K562 (cell line): Measurements from ENCODE around the gene SLC66A2. TPM values are rescaled to one million over a fixed set of nuclear protein-coding genes. Genes with fewer than 3 reads are reported as not detected.

Experiments
- ATAC-seq: fragments of 200-7000 bp; cut with Tn5 transposase; 3 replicates; pipeline ENCODE4 v1.9.1; 2020; ENCODE audit warnings: moderate library complexity
- BruUV-seq: library from RNA; stranded (reverse); fragments of 400-500 nt; replicated peaks from 2 replicates; lab custom pipeline; 2021; lab: Mats Ljungman, UMichigan
- CTCF ChIA-PET: fragments of 300-600 bp; formaldehyde crosslinking; extraction: SDS; loops from one replicate; lab custom pipeline; 2021; ENCODE audit warnings: low intra/inter-chr PET ratio; lab: Yijun Ruan, JAX
- POLR2A ChIA-PET: fragments of 300-600, 350-650 bp; sonication (Branson Sonifier 250); formaldehyde crosslinking; extraction: SDS; loops from one replicate; lab custom pipeline; 2021; ENCODE audit warnings: antibody characterized with exemption, inconsistent platforms; lab: Yijun Ruan, JAX
- DNase-seq, 4 experiments: peaks; one replicate each; pipeline versions ENCODE4 v3.0.0 to v3.0.0-alpha.2; 2011 to 2018; ENCODE audit warnings: low spot score in 3 of 4, mixed read lengths in 3 of 4; ENCODE audit errors: extremely low read depth in 1 of 4
- FAIRE-seq: peaks from 2 replicates; lab custom pipeline; 2011; peaks lifted over from hg19 to GRCh38; lab: Jason Lieb, UNC
- H2AFZ ChIP-seq: 2 replicates; pipeline ENCODE4 v1.6.0; 2011; ENCODE audit warnings: low read depth, low read length, control low read depth, inconsistent platforms
- H3K27ac ChIP-seq: fragments of 200-600 bp; 3 replicates; pipeline ENCODE4 v1.8.0; 2011; ENCODE audit warnings: low read depth, mild to moderate bottlenecking, control low read depth, inconsistent platforms, low read length, moderate library complexity, mixed read lengths; ENCODE audit errors: extremely low read depth
- H3K27me3 ChIP-seq, 2 experiments: fragments of 300-600 bp in 1 of 2; 2 replicates in 1 of 2; 3 replicates in 1 of 2; pipeline versions ENCODE4 v1.6.0 to v1.8.0; 2011; ENCODE audit warnings: inconsistent platforms in 2 of 2, low read length in 2 of 2, mild to moderate bottlenecking in 1 of 2, mixed read lengths in 1 of 2, moderate library complexity in 1 of 2; ENCODE audit not compliant: control insufficient read depth in 2 of 2, insufficient read depth in 2 of 2
- H3K36me3 ChIP-seq: fragments of 300-600 bp; 3 replicates; pipeline ENCODE4 v1.8.0; 2011; ENCODE audit warnings: mild to moderate bottlenecking, low read length, inconsistent platforms; ENCODE audit not compliant: control insufficient read depth, insufficient read depth
- H3K4me1 ChIP-seq, 2 experiments: fragments of 200-600 bp in 1 of 2; replicated peaks in 1 of 2; 2 replicates in 1 of 2; 3 replicates in 1 of 2; pipeline versions ENCODE4 v1.5.1 to v1.8.0; 2011; ENCODE audit warnings: inconsistent platforms in 2 of 2, low read length in 2 of 2, mild to moderate bottlenecking in 1 of 2, mixed read lengths in 1 of 2, moderate library complexity in 1 of 2; ENCODE audit not compliant: control insufficient read depth in 2 of 2, insufficient read depth in 2 of 2
- H3K4me2 ChIP-seq: 2 replicates; pipeline ENCODE4 v1.6.1; 2011; ENCODE audit warnings: low read length, control low read depth, inconsistent platforms, mixed read lengths; ENCODE audit not compliant: insufficient read depth
- H3K4me3 ChIP-seq: fragments of 200-600 bp; sonication (generic), shearing (Covaris generic); 2 replicates; pipeline ENCODE4 v1.5.1; 2016; ENCODE audit warnings: control low read depth, inconsistent platforms
- H3K79me2 ChIP-seq: fragments of 200-600 bp; 3 replicates; pipeline ENCODE4 v1.8.0; 2011; ENCODE audit warnings: low read length, inconsistent platforms; ENCODE audit not compliant: control insufficient read depth, insufficient read depth
- H3K9ac ChIP-seq, 2 experiments: 2 replicates each; pipeline versions ENCODE4 v1.6.0 to v1.6.1; 2011; ENCODE audit warnings: low read depth in 2 of 2, low read length in 2 of 2, control low read depth in 1 of 2, inconsistent platforms in 1 of 2, mild to moderate bottlenecking in 1 of 2, mixed read lengths in 1 of 2; ENCODE audit not compliant: insufficient read depth in 1 of 2
- H3K9me1 ChIP-seq: one replicate; pipeline ENCODE4 v1.6.0; 2011; ENCODE audit warnings: inconsistent platforms, mild to moderate bottlenecking, low read length, moderate library complexity; ENCODE audit not compliant: control insufficient read depth, insufficient read depth
- H3K9me3 ChIP-seq: replicated peaks from 2 replicates; pipeline ENCODE4 v1.5.1; 2011; ENCODE audit warnings: low read depth, low read length, inconsistent platforms; ENCODE audit not compliant: control insufficient read depth, insufficient read depth
- H4K20me1 ChIP-seq: replicated peaks from 2 replicates; pipeline ENCODE4 v1.6.1; 2011; ENCODE audit warnings: low read length, inconsistent platforms, mixed read lengths; ENCODE audit not compliant: control insufficient read depth, insufficient read depth
- NFIC ChIP-seq: fragments of 450-650 bp; IDR thresholded peaks from 2 replicates; pipeline ENCODE4 v1.6.1; 2017; ENCODE audit warnings: mild to moderate bottlenecking, inconsistent platforms
- WGBS: fragments of 100-300 bp; shearing (Covaris generic); methylation state at CpG from one replicate; pipeline ENCODE4 v1.1.6; 2016; ENCODE audit warnings: low coverage, mixed read lengths; ENCODE audit not compliant: insufficient coverage; ENCODE audit errors: missing lambda C conversion rate; 5-methylcytosine and 5-hydroxymethylcytosine counted together
- in situ Hi-C: fragments of 300-500 bp; cut with MboI; formaldehyde crosslinking; loops from 4 replicates; pipeline ENCODE4 v1.15.0; 2018; ENCODE audit warnings: inconsistent platforms, mixed read lengths
- intact Hi-C: fragments of 100-400 bp; cut with micrococcal nuclease; formaldehyde crosslinking; loops from 2 replicates; pipeline ENCODE4 v1.14.2; 2022
- polyA plus RNA-seq, 8 experiments: library from polyadenylated mRNA; depleted of rRNA in 4 of 8; stranded (reverse) in 5 of 8; unstranded in 3 of 8; fragments of >200 nt; fragmentation: Nextera tagmentation in 2 of 8; fragmentation: Illumina TruSeq in 1 of 8; extraction: Ambion mirVana in 2 of 8; extraction: Trizol in 1 of 8; gene quantifications; 2 replicates each; pipeline versions ENCODE4 v1.2.1 to v1.2.3, GENCODE V29; 2011 to 2014; ENCODE audit warnings: inconsistent platforms in 1 of 8, missing spikeins in 1 of 8
- total RNA-seq, 7 experiments: library from RNA; depleted of rRNA in 6 of 7; stranded (reverse); fragments of >200 nt in 6 of 7; fragmentation: Illumina TruSeq in 2 of 7; extraction: Trizol in 2 of 7; gene quantifications; 2 replicates each; pipeline versions ENCODE4 v1.2.1 to v1.2.3, GENCODE V29; 2011 to 2021; ENCODE audit warnings: low replicate concordance in 1 of 7
- TF ChIP-seq, protein P1 (sequence below): sonication (generic); formaldehyde crosslinking; IDR thresholded peaks from 2 replicates; pipeline ENCODE4 v1.9.0; 2022; ENCODE audit warnings: mild to moderate bottlenecking, missing genetic modification reagents
- TF ChIP-seq, protein P2 (sequence below), 2 experiments: IDR thresholded peaks; 2 replicates each; pipeline ENCODE4 v1.6.1; 2011; ENCODE audit warnings: borderline replicate concordance in 1 of 2, control low read depth in 1 of 2, low read depth in 1 of 2, low read length in 1 of 2, mild to moderate bottlenecking in 1 of 2, mixed read lengths in 1 of 2, moderate library complexity in 1 of 2; ENCODE audit not compliant: insufficient read depth in 1 of 2, insufficient read length in 1 of 2, poor library complexity in 1 of 2, severe bottlenecking in 1 of 2; ENCODE audit errors: extremely low read depth in 1 of 2

Gene SLC66A2
- total and polyA plus RNA-seq, 9 of the 15 experiments (the other 6 are each of a cell fraction or from before 2014, with no cell fraction given) = 0.25 to 17.5 (median 5.6) TPM

DNA sequence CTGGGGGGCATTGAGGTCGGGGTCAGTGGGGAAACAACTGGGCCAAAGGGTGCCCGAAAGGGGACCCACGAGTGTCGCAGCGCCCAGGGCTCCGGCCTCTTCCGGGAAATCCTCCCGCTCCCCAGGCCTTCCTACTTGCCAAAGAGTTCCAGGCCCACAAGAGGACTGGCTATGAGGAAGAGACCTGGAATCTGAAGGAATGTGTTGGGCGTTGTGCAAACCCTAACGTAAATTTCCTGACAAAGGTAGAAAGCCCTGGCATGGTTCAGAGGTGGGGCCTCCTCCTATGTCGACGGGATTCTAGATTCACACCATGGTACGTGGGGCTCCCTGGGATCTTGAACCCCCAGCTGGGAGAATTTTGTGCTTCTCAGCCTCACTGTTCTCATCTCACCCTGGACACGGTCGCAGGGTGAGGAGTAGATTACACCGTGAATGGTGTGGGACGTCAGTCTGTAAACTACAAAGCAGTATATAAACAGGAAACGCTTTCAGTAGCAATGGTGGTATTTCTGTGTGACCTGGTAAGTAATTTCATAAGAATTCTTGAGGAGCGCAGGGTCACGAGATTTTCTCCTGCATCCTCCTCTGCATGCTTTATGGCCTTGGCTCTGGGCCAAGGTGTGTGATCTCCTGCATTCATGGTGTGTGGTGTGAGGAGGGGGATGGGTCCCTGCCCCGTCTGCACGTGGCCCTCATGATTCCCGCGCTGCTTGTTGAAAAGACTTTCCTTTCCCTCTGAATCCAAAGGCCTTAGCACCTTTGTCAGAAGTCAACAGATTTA lies 13.9 kb upstream of the SLC66A2 start:
- ATAC-seq = no peak
- in situ Hi-C loops (no loop called here), intact Hi-C loops (no loop called here)
- no peaks in the 10 kb centered on the region for H3K27me3 ChIP-seq
- CTCF ChIA-PET = no interaction called here
- H4K20me1 ChIP-seq = no peaks in the 10 kb centered on the region
- peaks cover 8% of the 10 kb centered on the region; the same call in 1 of the 3 replicates for H3K36me3 ChIP-seq
- H2AFZ ChIP-seq = no peak overlapping the region
- H3K9ac ChIP-seq = no peak overlapping the region
- TF ChIP-seq, protein P1, sequence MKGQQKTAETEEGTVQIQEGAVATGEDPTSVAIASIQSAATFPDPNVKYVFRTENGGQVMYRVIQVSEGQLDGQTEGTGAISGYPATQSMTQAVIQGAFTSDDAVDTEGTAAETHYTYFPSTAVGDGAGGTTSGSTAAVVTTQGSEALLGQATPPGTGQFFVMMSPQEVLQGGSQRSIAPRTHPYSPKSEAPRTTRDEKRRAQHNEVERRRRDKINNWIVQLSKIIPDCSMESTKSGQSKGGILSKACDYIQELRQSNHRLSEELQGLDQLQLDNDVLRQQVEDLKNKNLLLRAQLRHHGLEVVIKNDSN (CRISPR knock-in tag) = no peak
- TF ChIP-seq NFIC = peak; percentile 92
- TF ChIP-seq, protein P2, sequence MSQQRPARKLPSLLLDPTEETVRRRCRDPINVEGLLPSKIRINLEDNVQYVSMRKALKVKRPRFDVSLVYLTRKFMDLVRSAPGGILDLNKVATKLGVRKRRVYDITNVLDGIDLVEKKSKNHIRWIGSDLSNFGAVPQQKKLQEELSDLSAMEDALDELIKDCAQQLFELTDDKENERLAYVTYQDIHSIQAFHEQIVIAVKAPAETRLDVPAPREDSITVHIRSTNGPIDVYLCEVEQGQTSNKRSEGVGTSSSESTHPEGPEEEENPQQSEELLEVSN (IDR thresholded peaks at IDR 0.05; ENCODE audit: borderline replicate concordance in 1 of 2, extremely low read depth in 1 of 2, insufficient read depth in 1 of 2, insufficient read length in 1 of 2, low read depth in 1 of 2, low read length in 1 of 2, poor library complexity in 1 of 2, severe bottlenecking in 1 of 2) = peak; percentile 24 to 62
- H3K79me2 ChIP-seq = no peaks in the 10 kb centered on the region
- no peak overlapping the region for H3K27ac ChIP-seq
- FAIRE-seq = no peak
- no peak overlapping the region for H3K4me3 ChIP-seq
- H3K4me2 ChIP-seq = no peak overlapping the region
- 72% methylated on average over 9 of the region's 24 CpGs for WGBS
- peaks cover 9 to 29% of the 10 kb centered on the region in 2 experiments; a peak in 4 of 5 replicates for H3K4me1 ChIP-seq
- POLR2A ChIA-PET = no interaction called here
- H3K9me1 ChIP-seq = no peaks in the 10 kb centered on the region
- no peaks in the 10 kb centered on the region for H3K9me3 ChIP-seq
- no TSS peak for BruUV-seq
- DNase-seq = peak in 1 of 4 experiments; percentile 54
